H1 (cell line): ENCODE measurements around the gene SCARB2. TPM values are rescaled to one million over a fixed set of nuclear protein-coding genes. Genes with fewer than 3 reads are reported as not detected.

Source experiments
- CTCF ChIA-PET: fragments of 300-600 bp; sonication (Branson Sonifier 250); formaldehyde crosslinking; loops from one replicate; lab custom pipeline; 2021; ENCODE audit not compliant: partially characterized antibody; lab: Charles Lee
- POLR2A ChIA-PET: fragments of 300-600 bp; sonication (Branson Sonifier 250); formaldehyde crosslinking; loops from one replicate; lab custom pipeline; 2021; ENCODE audit warnings: inconsistent platforms; ENCODE audit not compliant: partially characterized antibody; lab: Charles Lee
- DNase-seq, 2 experiments: peaks; one replicate each; pipeline versions ENCODE4 v3.0.0 to v3.0.0-alpha.2; 2010 to 2022; ENCODE audit warnings: low spot score in 2 of 2, low read depth in 1 of 2, mixed read lengths in 1 of 2
- FAIRE-seq: peaks from 2 replicates; lab custom pipeline; 2011; peaks lifted over from hg19 to GRCh38; lab: Jason Lieb, UNC
- H2AFZ ChIP-seq: 2 replicates; pipeline ENCODE4 v1.8.1; 2012; ENCODE audit warnings: low read length, inconsistent platforms
- H2AK5ac ChIP-seq: 2 replicates; pipeline ENCODE4 v1.6.1; 2013; ENCODE audit warnings: low read depth, low read length
- H2BK120ac ChIP-seq: replicated peaks from 2 replicates; pipeline ENCODE3; 2013; ENCODE audit warnings: low read depth, low read length, inconsistent platforms
- H2BK12ac ChIP-seq: 2 replicates; pipeline ENCODE4 v1.6.1; 2013; ENCODE audit warnings: low read depth, low read length
- H2BK15ac ChIP-seq: 2 replicates; pipeline ENCODE4 v1.6.1; 2013; ENCODE audit warnings: low read length
- H2BK20ac ChIP-seq: 2 replicates; pipeline ENCODE4 v1.6.1; 2013; ENCODE audit warnings: low read length
- H2BK5ac ChIP-seq: 2 replicates; pipeline ENCODE4 v1.6.1; 2013; ENCODE audit warnings: low read depth, low read length
- H3K14ac ChIP-seq: 2 replicates; pipeline ENCODE4 v1.6.1; 2013; ENCODE audit warnings: inconsistent platforms; ENCODE audit not compliant: insufficient read length
- H3K18ac ChIP-seq: 2 replicates; pipeline ENCODE4 v1.6.1; 2013; ENCODE audit warnings: low read length; ENCODE audit errors: extremely low read depth
- H3K23ac ChIP-seq: 2 replicates; pipeline ENCODE4 v1.6.1; 2013; ENCODE audit warnings: inconsistent platforms; ENCODE audit not compliant: insufficient read length
- H3K23me2 ChIP-seq: 2 replicates; pipeline ENCODE4 v1.6.1; 2013; ENCODE audit warnings: low read depth, low read length
- H3K27ac ChIP-seq: 2 replicates; pipeline ENCODE4 v1.6.1; 2011; ENCODE audit warnings: low read depth, low read length, inconsistent platforms
- H3K27me3 ChIP-seq, 4 experiments: replicated peaks in 1 of 4; 1 replicate in 1 of 4; 2 replicates in 3 of 4; pipeline versions ENCODE4 v1.6.1 to v1.8.1; 2011 to 2013; ENCODE audit warnings: low read length in 3 of 4, mild to moderate bottlenecking in 3 of 4, inconsistent platforms in 2 of 4, mixed read lengths in 2 of 4, moderate library complexity in 1 of 4; ENCODE audit not compliant: control insufficient read depth in 3 of 4, insufficient read depth in 3 of 4; ENCODE audit errors: extremely low read depth in 1 of 4
- H3K36me3 ChIP-seq, 4 experiments: 2 replicates each; pipeline versions ENCODE4 v1.6.1 to v1.8.1; 2011 to 2013; ENCODE audit warnings: mild to moderate bottlenecking in 4 of 4, low read length in 3 of 4, moderate library complexity in 2 of 4, control low read depth in 1 of 4, inconsistent platforms in 1 of 4; ENCODE audit not compliant: insufficient read depth in 4 of 4, control insufficient read depth in 2 of 4
- H3K4ac ChIP-seq: replicated peaks from 2 replicates; pipeline ENCODE3; 2013; ENCODE audit warnings: low read length, low read depth, mixed read lengths, inconsistent platforms; ENCODE audit not compliant: insufficient read length
- H3K4me1 ChIP-seq, 4 experiments: replicated peaks in 1 of 4; 1 replicate in 1 of 4; 2 replicates in 3 of 4; pipeline versions ENCODE4 v1.6.1 to v1.8.1; 2011 to 2013; ENCODE audit warnings: low read length in 3 of 4, inconsistent platforms in 2 of 4, mixed read lengths in 1 of 4; ENCODE audit not compliant: insufficient read depth in 4 of 4, control insufficient read depth in 3 of 4
- H3K4me2 ChIP-seq, 2 experiments: 2 replicates each; pipeline versions ENCODE4 v1.6.1 to v1.8.1; 2011 to 2013; ENCODE audit warnings: low read depth in 2 of 2, low read length in 2 of 2, control low read depth in 1 of 2, inconsistent platforms in 1 of 2, mild to moderate bottlenecking in 1 of 2; ENCODE audit not compliant: insufficient read depth in 1 of 2
- H3K4me3 ChIP-seq, 4 experiments: fragments of 200-600, 300-600 bp in 1 of 4; sonication (generic), shearing (Covaris generic), sonication (Bioruptor Twin) in 1 of 4; 2 replicates each; pipeline versions ENCODE4 v1.5.1 to v1.8.1; 2011 to 2016; ENCODE audit warnings: low read length in 4 of 4, low read depth in 3 of 4, control low read depth in 2 of 4, inconsistent platforms in 2 of 4, mild to moderate bottlenecking in 2 of 4, mixed read lengths in 1 of 4, moderate library complexity in 1 of 4; ENCODE audit not compliant: insufficient read depth in 2 of 4; ENCODE audit errors: extremely low read depth in 1 of 4
- H3K56ac ChIP-seq: replicated peaks from 2 replicates; pipeline ENCODE3; 2013; ENCODE audit warnings: low read depth, mild to moderate bottlenecking, mixed read lengths, low read length, inconsistent platforms; ENCODE audit not compliant: insufficient read length
- H3K79me1 ChIP-seq: 2 replicates; pipeline ENCODE4 v1.6.1; 2013; ENCODE audit warnings: low read depth, low read length, control low read depth
- H3K79me2 ChIP-seq, 2 experiments: 2 replicates each; pipeline versions ENCODE4 v1.6.1 to v1.8.1; 2012 to 2013; ENCODE audit warnings: low read length in 2 of 2, mild to moderate bottlenecking in 2 of 2, inconsistent platforms in 1 of 2; ENCODE audit not compliant: insufficient read depth in 2 of 2, control insufficient read depth in 1 of 2
- H3K9ac ChIP-seq, 4 experiments: replicated peaks in 1 of 4; 1 replicate in 1 of 4; 2 replicates in 3 of 4; pipeline versions ENCODE4 v1.6.1 to v1.8.1; 2011 to 2013; ENCODE audit warnings: low read depth in 3 of 4, low read length in 3 of 4, control low read depth in 2 of 4, mild to moderate bottlenecking in 2 of 4, moderate library complexity in 2 of 4, inconsistent platforms in 1 of 4; ENCODE audit errors: extremely low read depth in 1 of 4
- H3K9me3 ChIP-seq, 2 experiments: 2 replicates each; pipeline versions ENCODE4 v1.6.1 to v1.8.1; 2012 to 2013; ENCODE audit warnings: mild to moderate bottlenecking in 2 of 2, moderate library complexity in 2 of 2, control low read depth in 1 of 2, inconsistent platforms in 1 of 2, low read depth in 1 of 2, low read length in 1 of 2, mixed read lengths in 1 of 2; ENCODE audit not compliant: insufficient read depth in 2 of 2
- H4K20me1 ChIP-seq, 2 experiments: replicated peaks in 1 of 2; 2 replicates each; pipeline versions ENCODE3 to v1.8.1; 2011 to 2013; ENCODE audit warnings: inconsistent platforms in 2 of 2, low read length in 2 of 2, mild to moderate bottlenecking in 1 of 2; ENCODE audit not compliant: insufficient read depth in 2 of 2, control insufficient read depth in 1 of 2
- H4K5ac ChIP-seq: 2 replicates; pipeline ENCODE4 v1.6.1; 2013; ENCODE audit warnings: low read length, low read depth, mixed read lengths, inconsistent platforms; ENCODE audit not compliant: insufficient read length
- H4K8ac ChIP-seq: 2 replicates; pipeline ENCODE4 v1.8.0; 2013; ENCODE audit warnings: mild to moderate bottlenecking, moderate library complexity, low read length, inconsistent platforms; ENCODE audit not compliant: insufficient read depth; ENCODE audit errors: extremely low read depth
- H4K91ac ChIP-seq: replicated peaks from 2 replicates; pipeline ENCODE3; 2013; ENCODE audit warnings: low read length, mixed read lengths, inconsistent platforms; ENCODE audit not compliant: insufficient read length
- BCL11A ChIP-seq, 2 experiments: IDR thresholded peaks; one replicate each; pipeline ENCODE4 v1.6.1; 2011; ENCODE audit warnings: low read depth in 2 of 2, low read length in 2 of 2, mild to moderate bottlenecking in 2 of 2
- CBX5 ChIP-seq: fragments of 300-800, 300-1000 bp; sonication (generic); IDR thresholded peaks from 2 replicates; pipeline ENCODE4 v1.7.1; 2016; ENCODE audit warnings: antibody characterized with exemption, low read length, low read depth
- FOSL1 ChIP-seq: IDR thresholded peaks from 2 replicates; pipeline ENCODE4 v1.6.1; 2011; ENCODE audit warnings: mild to moderate bottlenecking, low read depth, low read length, moderate library complexity; ENCODE audit not compliant: insufficient read depth
- JUND ChIP-seq: IDR thresholded peaks from 2 replicates; pipeline ENCODE4 v1.6.1; 2011; ENCODE audit warnings: mild to moderate bottlenecking, improper control_type of control experiment, low read length
- KDM5A ChIP-seq: fragments of 200-600 bp; IDR thresholded peaks from 2 replicates; pipeline ENCODE4 v1.7.1; 2012; ENCODE audit warnings: mild to moderate bottlenecking, low read length, inconsistent platforms, mixed read lengths
- NANOG ChIP-seq: IDR thresholded peaks from 2 replicates; pipeline ENCODE4 v1.6.1; 2011; ENCODE audit warnings: low read length, low read depth, mild to moderate bottlenecking, inconsistent platforms; ENCODE audit not compliant: insufficient read depth, poor library complexity, severe bottlenecking
- POLR2A ChIP-seq, 2 experiments: IDR thresholded peaks; 1 replicate in 1 of 2; 2 replicates in 1 of 2; pipeline ENCODE4 v1.6.1; 2011; ENCODE audit warnings: low read depth in 2 of 2, low read length in 2 of 2, mild to moderate bottlenecking in 2 of 2; ENCODE audit errors: control extremely low read depth in 1 of 2
- RAD21 ChIP-seq, 2 experiments: IDR thresholded peaks in 1 of 2; conservative IDR thresholded peaks in 1 of 2; 2 replicates each; pipeline ENCODE4 v1.6.1; 2011; ENCODE audit warnings: low read depth in 2 of 2, low read length in 2 of 2, improper control_type of control experiment in 1 of 2, inconsistent platforms in 1 of 2, mild to moderate bottlenecking in 1 of 2, moderate library complexity in 1 of 2
- SP2 ChIP-seq: IDR thresholded peaks from 2 replicates; pipeline ENCODE4 v1.6.1; 2012; ENCODE audit warnings: mild to moderate bottlenecking, low read length, inconsistent platforms
- SRF ChIP-seq: IDR thresholded peaks from 2 replicates; pipeline ENCODE4 v1.6.1; 2011; ENCODE audit warnings: mild to moderate bottlenecking, low read depth, low read length, moderate library complexity
- TAF7 ChIP-seq: optimal IDR thresholded peaks from 2 replicates; pipeline ENCODE3; 2011; ENCODE audit warnings: low read depth, mild to moderate bottlenecking, inconsistent platforms, low read length, moderate library complexity, borderline replicate concordance
- WGBS, 2 experiments: shearing (Covaris generic) in 1 of 2; methylation state at CpG; one replicate each; pipeline versions ENCODE4 v1.1.6 to v1.1.7; 2013 to 2015; ENCODE audit warnings: low lambda C conversion rate in 2 of 2, mixed read lengths in 2 of 2, inconsistent platforms in 1 of 2, low coverage in 1 of 2, missing lambda C conversion rate in 1 of 2; ENCODE audit not compliant: insufficient replicate concordance in 2 of 2, insufficient coverage in 1 of 2, insufficient read length in 1 of 2; ENCODE audit errors: extremely low coverage in 1 of 2, missing lambda C conversion rate in 1 of 2; 5-methylcytosine and 5-hydroxymethylcytosine counted together
- polyA plus RNA-seq, 7 experiments: library from polyadenylated mRNA; depleted of rRNA in 3 of 7; stranded (reverse) in 5 of 7; unstranded in 2 of 7; fragments of >200 nt in 5 of 7; fragments of 200-250 nt in 2 of 7; gene quantifications; 1 replicate in 5 of 7; 2 replicates in 1 of 7; 4 replicates in 1 of 7; pipeline versions ENCODE4 v1.2.1 to v1.2.3, GENCODE V29; 2011 to 2013; ENCODE audit warnings: missing spikeins in 2 of 7, mixed read lengths in 2 of 7
- total RNA-seq: library from RNA; stranded (reverse); fragmentation: NEBNext Ultra II Directional; extraction: Animal tissue kit (Norgen Biotek cat#: 25700); gene quantifications from 2 replicates; pipeline ENCODE4 v1.2.1, GENCODE V29; 2021
- TF ChIP-seq, protein P1 (sequence below): IDR thresholded peaks from 2 replicates; pipeline ENCODE4 v1.6.1; 2012; ENCODE audit warnings: inconsistent platforms
- TF ChIP-seq, protein P2 (sequence below): IDR thresholded peaks from 2 replicates; pipeline ENCODE4 v1.6.1; 2011; ENCODE audit warnings: low read depth, mild to moderate bottlenecking, low read length; ENCODE audit not compliant: insufficient read depth

The SCARB2 gene
- total and polyA plus RNA-seq, 2 of the 8 experiments (the other 6 are each of a cell fraction or from before 2014, with no cell fraction given): 18.5 to 35.7 TPM

DNA sequence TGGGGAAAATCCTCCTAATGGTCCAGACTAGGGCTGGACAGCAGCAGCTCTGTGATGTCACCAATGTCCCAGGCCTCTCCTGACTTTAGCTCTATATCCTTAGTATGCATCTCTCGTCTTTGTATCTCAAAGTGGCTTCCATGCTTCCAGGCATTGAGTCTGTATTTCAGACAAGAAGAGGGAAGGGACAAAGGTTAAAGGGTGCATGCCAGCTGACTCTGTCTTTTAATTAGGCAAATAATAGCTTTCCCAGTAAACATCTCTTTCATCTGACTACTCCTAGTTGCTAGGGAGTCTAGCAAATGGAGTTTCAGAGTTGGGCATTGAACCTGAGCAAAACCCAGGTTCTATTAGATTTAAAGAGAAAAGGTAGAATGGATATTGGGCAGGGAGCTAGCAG is 43.3 kb upstream of the SCARB2 start:
- Histone ChIP-seq H2BK5ac (no peak overlapping the region), H3K56ac (no peak overlapping the region)
- 89% methylated on average over 1 of the region's 1 CpG; no CpG with 5 or more reads in 1 of the 2 experiments for WGBS, 2 experiments
- TF ChIP-seq, protein P1, sequence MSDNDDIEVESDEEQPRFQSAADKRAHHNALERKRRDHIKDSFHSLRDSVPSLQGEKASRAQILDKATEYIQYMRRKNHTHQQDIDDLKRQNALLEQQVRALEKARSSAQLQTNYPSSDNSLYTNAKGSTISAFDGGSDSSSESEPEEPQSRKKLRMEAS: no peak
- TF ChIP-seq FOSL1 (no peak), TAF7 (no peak), CBX5 (no peak), SP2 (no peak), KDM5A (no peak), RAD21 (IDR thresholded peaks at IDR 0.05 in 1 of 2, conservative IDR thresholded peaks at IDR 0.05 in 1 of 2; ENCODE audit: low read depth in 2 of 2, low read length in 2 of 2) (no peak), POLR2A (IDR thresholded peaks at IDR 0.05; ENCODE audit: control extremely low read depth in 1 of 2, low read depth in 2 of 2, low read length in 2 of 2) (no peak), JUND (no peak), BCL11A (IDR thresholded peaks at IDR 0.05; ENCODE audit: low read depth in 2 of 2, low read length in 2 of 2) (no peak), SRF (no peak), NANOG (no peak)
- TF ChIP-seq, protein P2, sequence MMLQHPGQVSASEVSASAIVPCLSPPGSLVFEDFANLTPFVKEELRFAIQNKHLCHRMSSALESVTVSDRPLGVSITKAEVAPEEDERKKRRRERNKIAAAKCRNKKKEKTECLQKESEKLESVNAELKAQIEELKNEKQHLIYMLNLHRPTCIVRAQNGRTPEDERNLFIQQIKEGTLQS: no peak

More for the DNA sequence above, 43.3 kb upstream of the SCARB2 start:
- no peaks in the 10 kb centered on the region for H3K9me3 ChIP-seq
- H3K4me1 ChIP-seq: peaks cover 0 to 3% (median 0%) of the 10 kb centered on the region in 4 experiments; a peak in 1 of 7 replicates
- FAIRE-seq: no peak
- no peak overlapping the region for H3K4me3 ChIP-seq
- H2BK12ac ChIP-seq: no peak overlapping the region
- no peaks in the 10 kb centered on the region for H3K23me2 ChIP-seq
- H2AFZ ChIP-seq: no peak overlapping the region
- H3K27ac ChIP-seq: no peak overlapping the region
- no peak overlapping the region for H2BK20ac ChIP-seq
- no peak overlapping the region for H2AK5ac ChIP-seq
- H3K18ac ChIP-seq: no peak overlapping the region
- H4K5ac ChIP-seq: no peak overlapping the region
- no peak overlapping the region for H2BK120ac ChIP-seq
- H3K36me3 ChIP-seq: no peaks in the 10 kb centered on the region
- no peak overlapping the region for H4K8ac ChIP-seq
- H4K91ac ChIP-seq: no peak overlapping the region
- H3K14ac ChIP-seq: no peak overlapping the region
- H3K4me2 ChIP-seq: no peak overlapping the region
- H3K79me2 ChIP-seq: no peaks in the 10 kb centered on the region
- CTCF ChIA-PET: interaction anchor here (0.8 to 1.3 kb wide), 2 partner anchors 9 to 49 kb away, joined by 3 read pairs; partner anchors contain the start of gene STBD1
- no peak overlapping the region for H3K4ac ChIP-seq
- POLR2A ChIA-PET: no interaction called here
- H3K27me3 ChIP-seq: no peaks in the 10 kb centered on the region; a peak in 2 of 7 replicates
- no peak overlapping the region for H3K9ac ChIP-seq
- H4K20me1 ChIP-seq: no peaks in the 10 kb centered on the region
- no peak for DNase-seq
- no peak overlapping the region for H2BK15ac ChIP-seq
- no peaks in the 10 kb centered on the region for H3K79me1 ChIP-seq
- no peak overlapping the region for H3K23ac ChIP-seq
